Stimulated activated effector memory CD8-positive, alpha-beta T cell treated with anti-CD3 and anti-CD28 coated beads, Interleukin-12 subunit alpha, Interleukin-12 subunit beta, amount 100 ng/mL, for 72 hours (primary cell): ENCODE measurements around the gene CACNG5.

ENCODE experiments used
- ATAC-seq: fragments of 150-1000 bp; cut with Tn5 transposase; 2 replicates; pipeline ENCODE4 v1.10.0; 2021
- DNase-seq, 2 donors: peaks; one replicate each; pipeline ENCODE4 v3.0.0; 2021 to 2022; ENCODE audit warnings: low spot score in 2 of 2
- H3K27ac Mint-ChIP-seq: one replicate; pipeline ENCODE4 v1.8.0; 2022; ENCODE audit warnings: mild to moderate bottlenecking, mixed read lengths
- H3K36me3 Mint-ChIP-seq: one replicate; pipeline ENCODE4 v1.8.0; 2022; ENCODE audit warnings: mild to moderate bottlenecking, mixed read lengths
- H3K4me1 Mint-ChIP-seq: one replicate; pipeline ENCODE4 v1.8.0; 2022; ENCODE audit warnings: mixed read lengths
- H3K4me3 Mint-ChIP-seq: one replicate; pipeline ENCODE4 v1.8.0; 2022; ENCODE audit warnings: mild to moderate bottlenecking, mixed read lengths
- H3K9me3 Mint-ChIP-seq: one replicate; pipeline ENCODE4 v1.8.0; 2022; ENCODE audit warnings: mixed read lengths

The CACNG5 gene

GRCh38 chr17:66834919-66835454 lies at the start of gene CACNG5:
TSS of gene CACNG5 (plus strand) at chr17:66835117. CDS start at chr17:66877333, 42,216 bp downstream.
- Mint-ChIP-seq H3K4me1 (peaks cover 3% of the 10 kb centered on the region), H3K9me3 (no peaks in the 10 kb centered on the region), H3K27ac (no peak within 1 kb of the TSS), H3K4me3 (no peak within 1 kb of the TSS), H3K36me3 (no peaks in the 10 kb centered on the region)
- peak; percentile 27 for ATAC-seq
- DNase-seq, result no peak

- DNase-seq (no peak), ATAC-seq (no peak)
- Mint-ChIP-seq H3K36me3 (peaks cover 41% of the 10 kb centered on the region), H3K4me3 (no peak overlapping the region), H3K27ac (no peak overlapping the region), H3K4me1 (no peaks in the 10 kb centered on the region), H3K9me3 (no peaks in the 10 kb centered on the region)
These were observed 48.8 kb upstream of the CACNG5 start for GRCh38 chr17:66786107-66786506.

GRCh38 chr17:66787914-66788313 lies 47.0 kb upstream of the CACNG5 start:
- H3K4me1 Mint-ChIP-seq, result no peaks in the 10 kb centered on the region
- H3K27ac Mint-ChIP-seq, result no peak overlapping the region

DNA sequence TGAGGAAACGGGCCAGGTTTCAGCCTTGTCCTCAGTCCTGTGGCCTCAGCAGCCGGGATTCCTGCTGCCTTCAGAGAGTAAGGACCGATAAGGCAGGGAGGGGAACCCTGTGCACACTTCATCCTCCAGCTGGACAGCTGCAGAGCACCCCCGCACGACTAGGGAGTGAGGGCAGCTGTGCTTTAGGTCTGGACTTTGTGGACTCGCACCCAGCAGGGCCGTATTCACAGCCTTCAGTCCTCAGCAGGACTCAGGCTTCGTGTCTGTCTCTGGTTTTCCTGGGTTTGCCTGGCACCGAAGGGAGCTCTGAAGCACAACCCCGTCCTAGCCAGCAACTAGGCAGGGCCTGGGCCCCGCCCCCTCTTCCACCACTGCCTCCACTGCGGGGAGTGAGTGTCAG lies 45.8 kb upstream of the CACNG5 start:
- Mint-ChIP-seq H3K36me3 (peaks cover 53% of the 10 kb centered on the region), H3K4me3 (no peak overlapping the region), H3K4me1 (no peaks in the 10 kb centered on the region), H3K27ac (no peak overlapping the region), H3K9me3 (no peaks in the 10 kb centered on the region)
- ATAC-seq, result no peak
- no peak for DNase-seq

More at GRCh38 chr17:66787914-66788313, 47.0 kb upstream of the CACNG5 start:
- no peak overlapping the region for H3K4me3 Mint-ChIP-seq
- H3K9me3 Mint-ChIP-seq, result no peaks in the 10 kb centered on the region
- ATAC-seq, result no peak
- H3K36me3 Mint-ChIP-seq, result peaks cover 41% of the 10 kb centered on the region
- DNase-seq, result no peak

GRCh38 chr17:66789961-66790437 lies 44.9 kb upstream of the CACNG5 start:
- Mint-ChIP-seq H3K9me3 (no peaks in the 10 kb centered on the region), H3K4me3 (no peak overlapping the region), H3K36me3 (peaks cover 58% of the 10 kb centered on the region), H3K27ac (no peak overlapping the region), H3K4me1 (no peaks in the 10 kb centered on the region)
- DNase-seq, result no peak
- ATAC-seq, result no peak

GRCh38 chr17:66790501-66791061 lies 44.3 kb upstream of the CACNG5 start:
- peaks cover 60% of the 10 kb centered on the region for H3K36me3 Mint-ChIP-seq

DNA sequence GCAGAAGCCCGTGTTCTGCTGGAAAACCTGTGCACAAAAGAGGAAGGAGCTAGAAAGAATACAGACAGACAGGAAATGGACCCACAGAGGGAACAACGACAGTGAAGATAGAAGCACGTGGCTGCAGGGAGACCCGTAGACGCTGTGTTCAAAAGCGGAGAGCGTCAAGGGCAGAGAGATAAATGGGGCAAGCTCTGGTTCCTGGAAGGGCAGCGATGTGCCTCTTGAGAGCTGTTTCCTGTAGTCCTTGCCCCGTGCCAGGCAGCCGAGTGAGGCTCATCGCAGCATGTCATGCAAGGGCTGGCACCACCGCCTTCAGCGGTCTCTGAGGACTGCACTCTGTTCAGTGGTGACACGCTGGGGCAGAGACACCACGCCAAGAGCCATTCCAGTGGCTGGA lies 43.6 kb upstream of the CACNG5 start:
- H3K27ac Mint-ChIP-seq, result no peak overlapping the region
- H3K4me1 Mint-ChIP-seq, result no peaks in the 10 kb centered on the region

More at GRCh38 chr17:66790501-66791061, 44.3 kb upstream of the CACNG5 start:
- no peak overlapping the region for H3K4me3 Mint-ChIP-seq
- ATAC-seq, result no peak
- no peaks in the 10 kb centered on the region for H3K4me1 Mint-ChIP-seq
- no peaks in the 10 kb centered on the region for H3K9me3 Mint-ChIP-seq
- no peak for DNase-seq
- H3K27ac Mint-ChIP-seq, result no peak overlapping the region

DNA sequence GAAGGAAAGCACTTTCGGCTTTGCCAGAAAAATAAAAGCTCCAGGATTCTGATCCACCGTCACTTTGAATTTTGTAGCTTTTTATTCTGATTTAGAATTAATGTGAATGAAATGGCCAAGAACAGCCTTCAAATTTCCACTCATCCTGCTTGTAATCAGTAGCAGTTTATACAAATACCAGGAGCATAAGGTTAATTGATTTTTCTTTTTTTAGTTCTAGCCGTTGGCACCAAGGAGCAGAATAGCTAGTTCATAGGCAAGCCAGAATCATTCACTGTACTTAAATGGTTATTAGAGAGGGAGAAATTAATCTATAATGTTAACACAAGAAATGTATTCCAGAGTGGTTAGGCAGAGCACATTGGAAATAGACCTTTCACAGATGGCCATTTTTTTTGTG lies 41.1 kb upstream of the CACNG5 start:
- Mint-ChIP-seq H3K27ac (no peak overlapping the region), H3K4me1 (no peaks in the 10 kb centered on the region), H3K4me3 (no peak overlapping the region), H3K9me3 (no peaks in the 10 kb centered on the region), H3K36me3 (peaks cover 60% of the 10 kb centered on the region)
- no peak for DNase-seq
- no peak for ATAC-seq

More for the DNA sequence above, 43.6 kb upstream of the CACNG5 start:
- no peaks in the 10 kb centered on the region for H3K9me3 Mint-ChIP-seq
- H3K36me3 Mint-ChIP-seq, result peaks cover 57% of the 10 kb centered on the region
- DNase-seq, result no peak
- H3K4me3 Mint-ChIP-seq, result no peak overlapping the region
- ATAC-seq, result no peak

- no peak overlapping the region for H3K27ac Mint-ChIP-seq
- no peaks in the 10 kb centered on the region for H3K4me1 Mint-ChIP-seq
- no peaks in the 10 kb centered on the region for H3K9me3 Mint-ChIP-seq
- no peak overlapping the region for H3K4me3 Mint-ChIP-seq
- no peak for DNase-seq
- peaks cover 55% of the 10 kb centered on the region for H3K36me3 Mint-ChIP-seq
- ATAC-seq, result no peak
These were observed 39.4 kb upstream of the CACNG5 start for GRCh38 chr17:66795486-66795885.

DNA sequence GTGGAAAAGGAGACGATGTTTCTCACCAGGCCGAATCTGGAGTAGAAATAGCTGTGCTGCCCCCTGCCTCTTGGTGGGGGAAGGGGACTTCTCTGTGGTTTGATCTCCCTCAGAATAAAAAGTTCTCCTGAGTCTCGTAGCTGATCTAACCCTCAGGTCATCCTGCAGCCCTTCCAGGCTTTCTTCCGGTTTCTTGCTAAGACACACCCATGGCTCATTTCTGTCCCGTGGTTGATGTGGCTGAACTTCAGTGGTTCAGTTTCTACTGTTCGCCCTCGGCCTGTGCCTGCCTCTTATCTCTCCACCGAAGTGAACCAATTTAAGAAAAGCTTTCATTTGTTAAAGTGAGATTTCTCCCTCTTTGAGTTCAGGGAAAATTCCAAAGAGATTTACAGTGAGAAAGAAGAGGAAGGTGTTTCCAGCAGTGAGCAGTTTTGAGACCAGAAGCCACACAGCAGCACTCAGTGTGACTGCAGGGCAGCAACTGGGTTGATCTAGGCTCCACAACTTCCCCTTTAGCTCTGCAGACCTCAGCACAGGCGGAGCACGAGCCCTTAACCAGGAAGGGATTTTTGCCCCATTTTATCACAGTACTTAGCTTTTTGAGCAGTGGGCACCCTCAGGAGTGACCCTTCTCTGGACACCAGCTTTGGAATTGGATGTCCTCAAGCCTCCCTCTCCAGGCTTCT lies 34.9 kb upstream of the CACNG5 start:
- H3K9me3 Mint-ChIP-seq, result no peaks in the 10 kb centered on the region
- H3K27ac Mint-ChIP-seq, result peak overlapping the region; percentile 64
- H3K4me3 Mint-ChIP-seq, result no peak overlapping the region
- no peaks in the 10 kb centered on the region for H3K4me1 Mint-ChIP-seq
- DNase-seq (no peak), ATAC-seq (no peak)
- H3K36me3 Mint-ChIP-seq, result peaks cover 40% of the 10 kb centered on the region

- no peak for DNase-seq
- H3K36me3 Mint-ChIP-seq, result peaks cover 22% of the 10 kb centered on the region
- peaks cover 12% of the 10 kb centered on the region for H3K4me1 Mint-ChIP-seq
- no peak overlapping the region for H3K4me3 Mint-ChIP-seq
- no peak for ATAC-seq
- H3K9me3 Mint-ChIP-seq, result no peaks in the 10 kb centered on the region
- no peak overlapping the region for H3K27ac Mint-ChIP-seq
These were observed 31.4 kb upstream of the CACNG5 start for GRCh38 chr17:66803474-66803951.

DNA sequence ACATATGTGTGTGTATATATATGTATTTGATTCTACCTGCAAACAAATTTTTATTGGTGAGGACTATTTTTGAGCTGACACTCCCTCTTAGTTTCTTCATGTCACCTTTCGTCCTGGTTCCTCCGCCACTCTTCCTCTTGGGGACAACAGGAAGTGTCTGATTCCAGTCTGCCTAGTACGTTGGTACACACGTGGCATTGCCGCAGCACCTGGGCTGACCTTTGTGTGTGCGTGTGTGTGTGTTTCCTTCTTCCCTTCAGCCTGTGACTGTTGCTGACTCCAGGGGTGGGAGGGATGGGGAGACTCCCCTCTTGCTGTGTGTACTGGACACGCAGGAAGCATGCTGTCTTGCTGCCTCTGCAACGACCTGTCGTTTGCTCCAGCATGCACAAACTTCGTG lies 29.4 kb upstream of the CACNG5 start:
- no peak for DNase-seq
- no peak for ATAC-seq
- peaks cover 12% of the 10 kb centered on the region for H3K4me1 Mint-ChIP-seq
- H3K27ac Mint-ChIP-seq, result no peak overlapping the region
- no peaks in the 10 kb centered on the region for H3K9me3 Mint-ChIP-seq
- no peak overlapping the region for H3K4me3 Mint-ChIP-seq
- H3K36me3 Mint-ChIP-seq, result peaks cover 13% of the 10 kb centered on the region

GRCh38 chr17:66807182-66807581 lies 27.7 kb upstream of the CACNG5 start:
- no peak for DNase-seq
- Mint-ChIP-seq H3K27ac (peak overlapping the region; percentile 67), H3K36me3 (peaks cover 11% of the 10 kb centered on the region), H3K4me1 (peaks cover 12% of the 10 kb centered on the region), H3K9me3 (no peaks in the 10 kb centered on the region), H3K4me3 (no peak overlapping the region)
- ATAC-seq, result no peak

DNA sequence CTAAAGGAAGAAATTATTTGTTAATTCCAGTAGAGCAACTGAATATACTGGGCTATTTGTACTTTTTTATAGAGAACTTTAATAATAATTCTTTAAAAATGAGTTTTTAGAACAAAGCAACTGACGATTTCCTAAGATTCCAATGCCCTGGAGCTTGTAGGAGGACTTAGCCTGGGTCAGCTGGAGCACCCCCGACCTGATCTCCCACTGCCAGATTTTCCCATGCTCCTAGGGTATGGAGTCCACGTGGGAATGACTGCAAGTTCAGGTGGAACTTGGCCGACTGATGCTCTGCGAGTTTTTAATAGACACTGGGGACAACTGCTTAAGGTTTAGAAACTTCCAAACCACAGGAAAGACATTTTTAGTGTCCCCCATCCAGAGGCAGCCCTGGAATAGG lies 25.5 kb upstream of the CACNG5 start:
- DNase-seq (no peak), ATAC-seq (no peak)
- Mint-ChIP-seq H3K4me3 (no peak overlapping the region), H3K27ac (no peak overlapping the region), H3K4me1 (peaks cover 12% of the 10 kb centered on the region), H3K9me3 (no peaks in the 10 kb centered on the region), H3K36me3 (peaks cover 11% of the 10 kb centered on the region)

DNA sequence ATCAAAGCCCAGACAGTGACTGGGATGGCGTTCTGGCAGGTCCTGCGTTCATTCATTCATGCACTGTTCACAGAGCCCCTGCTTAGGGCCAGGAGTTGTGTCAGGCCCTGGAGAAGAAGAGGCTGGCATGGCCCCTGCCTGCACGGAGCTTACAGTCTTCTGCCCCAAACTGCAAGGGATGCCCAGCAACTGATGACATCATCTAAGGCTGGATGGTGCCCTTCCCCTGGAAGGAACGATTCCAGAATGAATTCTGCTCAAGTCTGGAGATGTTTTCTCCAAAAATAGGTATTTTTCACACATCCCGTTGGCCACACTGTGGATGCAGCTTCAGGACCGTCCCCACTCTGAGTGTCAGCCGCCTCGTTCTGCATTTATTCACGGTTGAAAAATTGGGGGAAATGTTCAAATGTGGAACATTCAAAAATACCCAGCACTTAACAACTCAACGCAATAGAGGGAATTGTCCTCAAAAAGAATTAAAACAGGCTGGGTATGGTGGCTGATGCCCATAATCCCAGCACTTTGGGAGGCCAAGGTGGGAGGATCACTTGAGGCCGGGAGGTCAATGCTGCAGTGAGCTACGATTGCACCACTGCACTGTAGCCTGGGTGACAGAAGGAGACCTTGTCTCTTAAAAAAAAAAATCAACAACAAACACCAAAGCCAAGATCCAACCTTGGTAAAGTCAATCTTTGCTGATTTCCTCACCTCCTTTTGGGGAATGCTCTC lies 23.8 kb upstream of the CACNG5 start:
- Mint-ChIP-seq H3K4me3 (no peak overlapping the region), H3K27ac (no peak overlapping the region), H3K4me1 (peaks cover 12% of the 10 kb centered on the region), H3K9me3 (no peaks in the 10 kb centered on the region), H3K36me3 (peaks cover 11% of the 10 kb centered on the region)
- no peak for DNase-seq
- no peak for ATAC-seq
